Lower lobe of right lung (tissue), 2 donors: ENCODE measurements around the gene CTSL. TPM values are rescaled to one million over a fixed set of nuclear protein-coding genes. Genes with fewer than 3 reads are reported as not detected.

Experiments
- ATAC-seq, 2 donors: fragments of 200-7000 bp; cut with Tn5 transposase; one replicate each; pipeline ENCODE4 v1.9.1; 2020 to 2022; ENCODE audit warnings: mild to moderate bottlenecking in 2 of 2, moderate library complexity in 2 of 2
- DNase-seq: peaks from one replicate; pipeline ENCODE4 v3.0.0-alpha.2; 2020
- H3K27ac ChIP-seq: fragments of 200-600 bp; one replicate; pipeline ENCODE4 v1.8.0; 2022
- H3K27me3 ChIP-seq: fragments of 200-600 bp; one replicate; pipeline ENCODE4 v1.8.0; 2022; ENCODE audit warnings: low read depth
- H3K36me3 ChIP-seq: fragments of 200-600 bp; one replicate; pipeline ENCODE4 v1.8.0; 2022; ENCODE audit warnings: mild to moderate bottlenecking
- H3K4me1 ChIP-seq: fragments of 200-600 bp; one replicate; pipeline ENCODE4 v1.8.0; 2022
- H3K4me3 ChIP-seq: fragments of 200-600 bp; one replicate; pipeline ENCODE4 v1.8.0; 2022; ENCODE audit warnings: mild to moderate bottlenecking
- H3K9me3 ChIP-seq: fragments of 200-600 bp; one replicate; pipeline ENCODE4 v1.8.0; 2022
- CTCF ChIP-seq: fragments of 200-600 bp; IDR thresholded peaks from one replicate; pipeline ENCODE4 v1.8.0; 2022; ENCODE audit warnings: antibody characterized with exemption, mild to moderate bottlenecking
- intact Hi-C: fragments of 100-400 bp; cut with DNase I; formaldehyde crosslinking; loops from one replicate; pipeline ENCODE4 v1.11.0; 2022
- total RNA-seq: library from RNA; stranded (reverse); fragmentation: NEBNext Ultra II Directional; extraction: Animal tissue kit (Norgen Biotek cat#: 25700); gene quantifications from one replicate; pipeline ENCODE4 v1.2.1, GENCODE V29; 2021
- donor health status: DM: no; HTN: yes; CAD: no; lungs with severe emphysema.

CTSL gene
- total RNA-seq, 1 donor from 2014 or later = 208 TPM

GRCh38 chr9:87733273-87734052, 7.5 kb downstream of the CTSL start:
- H3K27me3 ChIP-seq = no peaks in the 10 kb centered on the region
- H3K9me3 ChIP-seq = no peaks in the 10 kb centered on the region
- TF ChIP-seq CTCF = no peak
- ATAC-seq (no peak), DNase-seq (no peak)
- H3K36me3 ChIP-seq = peaks cover 34% of the 10 kb centered on the region
- intact Hi-C loops = no loop called here
- H3K27ac ChIP-seq = no peak overlapping the region
- peaks cover 11% of the 10 kb centered on the region for H3K4me1 ChIP-seq
- H3K4me3 ChIP-seq = no peak overlapping the region

- H3K36me3 ChIP-seq = peaks cover 27% of the 10 kb centered on the region
- H3K4me1 ChIP-seq = peaks cover 11% of the 10 kb centered on the region
- no peaks in the 10 kb centered on the region for H3K9me3 ChIP-seq
- H3K4me3 ChIP-seq = no peak overlapping the region
- ATAC-seq (no peak), DNase-seq (no peak)
- no peak for TF ChIP-seq CTCF
- H3K27ac ChIP-seq = no peak overlapping the region
- no peaks in the 10 kb centered on the region for H3K27me3 ChIP-seq
- intact Hi-C loops = no loop called here
These were observed 8.2 kb downstream of the CTSL start for GRCh38 chr9:87734106-87734505.

GRCh38 chr9:87739546-87739945, 13.6 kb downstream of the CTSL start:
- no peak overlapping the region for H3K27ac ChIP-seq
- H3K4me3 ChIP-seq = no peak overlapping the region
- peaks cover 4% of the 10 kb centered on the region for H3K9me3 ChIP-seq
- H3K36me3 ChIP-seq = no peaks in the 10 kb centered on the region
- no peak for DNase-seq
- H3K27me3 ChIP-seq = no peaks in the 10 kb centered on the region
- intact Hi-C loops = no loop called here
- ATAC-seq = no peak
- no peak for TF ChIP-seq CTCF
- H3K4me1 ChIP-seq = no peaks in the 10 kb centered on the region

GRCh38 chr9:87740209-87740608, 14.3 kb downstream of the CTSL start:
- Histone ChIP-seq H3K27me3 (no peaks in the 10 kb centered on the region), H3K27ac (no peak overlapping the region), H3K36me3 (no peaks in the 10 kb centered on the region), H3K9me3 (peaks cover 4% of the 10 kb centered on the region), H3K4me1 (no peaks in the 10 kb centered on the region), H3K4me3 (no peak overlapping the region)
- TF ChIP-seq CTCF = no peak
- DNase-seq (no peak), ATAC-seq (no peak)
- intact Hi-C loops = no loop called here

- no peaks in the 10 kb centered on the region for H3K27me3 ChIP-seq
- H3K9me3 ChIP-seq = peaks cover 4% of the 10 kb centered on the region
- no peak overlapping the region for H3K4me3 ChIP-seq
- DNase-seq (no peak), ATAC-seq (no peak)
- H3K36me3 ChIP-seq = no peaks in the 10 kb centered on the region
- intact Hi-C loops = no loop called here
- no peak overlapping the region for H3K27ac ChIP-seq
- no peak for TF ChIP-seq CTCF
- no peaks in the 10 kb centered on the region for H3K4me1 ChIP-seq
These were observed 15.4 kb downstream of the CTSL start for GRCh38 chr9:87741326-87741725.
